HAP-1 (cell line): ENCODE measurements around the gene MIAT.

ENCODE experiments used
- DNase-seq, 2 experiments: peaks; one replicate each; pipeline ENCODE4 v3.0.0-alpha.2; 2016 to 2020; ENCODE audit warnings: low spot score in 2 of 2
- H3K27me3 ChIP-seq: fragments of 250-450 bp; sonication (Bioruptor Pico); 2 replicates; pipeline ENCODE4 v1.5.1; 2020; ENCODE audit warnings: low read depth, mild to moderate bottlenecking, moderate library complexity
- H3K36me3 ChIP-seq: fragments of 250-450 bp; sonication (Bioruptor Pico); replicated peaks from 2 replicates; pipeline ENCODE4 v1.5.1; 2020; ENCODE audit warnings: mild to moderate bottlenecking
- H3K4me1 ChIP-seq: fragments of 250-450 bp; sonication (Bioruptor Pico); 2 replicates; pipeline ENCODE4 v1.5.1; 2020; ENCODE audit warnings: mild to moderate bottlenecking
- H3K4me3 ChIP-seq: fragments of 250-450 bp; sonication (Bioruptor Pico); 2 replicates; pipeline ENCODE4 v1.5.1; 2020; ENCODE audit warnings: mild to moderate bottlenecking, moderate library complexity
- H3K9me3 ChIP-seq: fragments of 250-450 bp; sonication (Bioruptor Pico); 2 replicates; pipeline ENCODE4 v1.5.1; 2020; ENCODE audit warnings: mild to moderate bottlenecking, moderate library complexity
- in situ Hi-C: fragments of 300-500 bp; cut with MboI; formaldehyde crosslinking; loops from 3 replicates; pipeline ENCODE4 v1.14.3; 2020; ENCODE audit warnings: low sequenced_read_pairs, inconsistent platforms, mixed read lengths

The MIAT gene

DNA sequence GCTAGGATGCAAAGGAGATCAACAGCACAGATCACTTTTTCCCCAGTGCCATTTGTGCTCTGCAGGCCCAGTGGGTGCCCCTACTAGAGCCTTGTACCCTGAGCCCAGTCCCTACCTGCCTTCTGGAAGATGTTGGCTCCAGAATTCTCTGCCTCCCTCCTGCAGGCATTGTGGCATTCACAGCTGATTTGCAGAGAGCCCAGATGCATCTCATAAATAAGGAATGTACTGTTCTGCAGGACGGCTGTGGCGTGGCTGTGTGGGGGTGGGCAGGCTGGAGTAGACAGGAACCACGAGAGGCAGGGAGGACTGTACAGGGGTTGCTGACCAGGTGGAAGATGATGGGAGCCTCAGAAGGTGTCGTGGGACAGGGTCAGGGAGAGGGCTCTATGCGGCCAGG, 11.2 kb upstream of the MIAT start:
- Histone ChIP-seq H3K4me3 (no peak overlapping the region), H3K27me3 (no peaks in the 10 kb centered on the region), H3K9me3 (no peaks in the 10 kb centered on the region), H3K4me1 (peaks cover 35% of the 10 kb centered on the region), H3K36me3 (no peaks in the 10 kb centered on the region)
- in situ Hi-C loops, result no loop called here
- DNase-seq, result no peak

- no peaks in the 10 kb centered on the region for H3K9me3 ChIP-seq
- no peaks in the 10 kb centered on the region for H3K36me3 ChIP-seq
- no peaks in the 10 kb centered on the region for H3K27me3 ChIP-seq
- no peak overlapping the region for H3K4me3 ChIP-seq
- H3K4me1 ChIP-seq, result peaks cover 26% of the 10 kb centered on the region
- in situ Hi-C loops, result no loop called here
- DNase-seq, result peak; percentile 66 to 73
These were observed 9.3 kb upstream of the MIAT start for GRCh38 chr22:26648011-26648497.

GRCh38 chr22:26648528-26649388, 8.6 kb upstream of the MIAT start:
- H3K4me3 ChIP-seq, result no peak overlapping the region
- no peak for DNase-seq
- in situ Hi-C loops, result no loop called here
- no peaks in the 10 kb centered on the region for H3K36me3 ChIP-seq
- no peaks in the 10 kb centered on the region; the same call in 1 of the 2 replicates for H3K27me3 ChIP-seq
- H3K4me1 ChIP-seq, result peaks cover 26% of the 10 kb centered on the region
- H3K9me3 ChIP-seq, result no peaks in the 10 kb centered on the region

- Histone ChIP-seq H3K4me1 (peaks cover 15% of the 10 kb centered on the region), H3K9me3 (no peaks in the 10 kb centered on the region), H3K36me3 (no peaks in the 10 kb centered on the region), H3K4me3 (no peak overlapping the region), H3K27me3 (no peaks in the 10 kb centered on the region; the same call in 1 of the 2 replicates)
- DNase-seq, result no peak
- in situ Hi-C loops, result no loop called here
These were observed 6.5 kb upstream of the MIAT start for GRCh38 chr22:26650722-26651421.

DNA sequence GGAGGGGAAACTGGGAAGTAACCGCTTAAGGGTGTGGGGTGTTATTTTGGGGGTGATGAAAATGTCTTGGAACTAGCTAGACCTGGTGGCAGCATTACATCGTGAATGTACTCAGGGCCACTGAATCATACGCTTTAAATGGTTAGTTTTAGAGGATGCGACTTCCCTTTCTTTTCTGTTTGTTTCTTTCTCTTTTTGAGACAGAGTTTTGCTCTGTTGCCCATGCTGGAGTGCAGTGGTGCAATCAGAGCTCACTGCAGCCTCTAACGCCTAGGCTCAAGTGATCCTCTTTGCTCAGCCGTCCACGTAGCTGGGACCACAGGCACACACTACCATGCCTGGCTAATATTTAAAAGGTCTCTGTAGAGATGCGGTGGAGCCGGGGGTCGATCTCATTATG, 5.6 kb upstream of the MIAT start:
- in situ Hi-C loops, result no loop called here
- DNase-seq, result no peak
- Histone ChIP-seq H3K36me3 (no peaks in the 10 kb centered on the region), H3K4me1 (peaks cover 14% of the 10 kb centered on the region), H3K9me3 (no peaks in the 10 kb centered on the region), H3K4me3 (no peak overlapping the region), H3K27me3 (no peaks in the 10 kb centered on the region; the same call in 1 of the 2 replicates)

DNA sequence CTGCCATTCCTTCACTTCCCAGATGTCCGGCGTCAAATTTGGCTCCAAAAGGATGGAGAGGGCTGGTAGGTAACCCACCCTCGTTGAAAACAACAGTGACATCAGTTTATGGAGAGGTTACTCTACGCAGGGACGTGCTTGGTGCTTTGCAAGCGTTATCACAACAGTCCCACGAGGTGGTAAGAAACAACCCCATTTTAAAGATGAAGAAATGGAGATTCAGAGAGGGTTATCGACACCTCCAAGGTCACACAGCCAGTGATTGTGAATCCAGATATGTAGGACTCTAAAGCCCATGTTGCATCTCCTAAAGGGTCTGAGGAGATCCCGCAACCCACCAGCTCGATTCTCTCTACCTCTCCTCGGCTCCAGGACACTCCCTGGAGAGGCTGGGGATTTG, 773 bp downstream of the MIAT start:
- H3K4me3 ChIP-seq, result peak overlapping the region; percentile 22
- in situ Hi-C loops, result no loop called here
- H3K9me3 ChIP-seq, result no peaks in the 10 kb centered on the region
- H3K36me3 ChIP-seq, result no peaks in the 10 kb centered on the region
- peaks cover 27% of the 10 kb centered on the region for H3K4me1 ChIP-seq
- DNase-seq, result no peak
- no peaks in the 10 kb centered on the region; the same call in 1 of the 2 replicates for H3K27me3 ChIP-seq

GRCh38 chr22:26658671-26659478, 1.5 kb downstream of the MIAT start:
- peak overlapping the region; percentile 22 for H3K4me3 ChIP-seq
- H3K4me1 ChIP-seq, result peaks cover 27% of the 10 kb centered on the region
- peak; percentile 80 to 88 for DNase-seq
- no peaks in the 10 kb centered on the region for H3K27me3 ChIP-seq
- H3K9me3 ChIP-seq, result no peaks in the 10 kb centered on the region
- no peaks in the 10 kb centered on the region for H3K36me3 ChIP-seq
- in situ Hi-C loops, result no loop called here

DNA sequence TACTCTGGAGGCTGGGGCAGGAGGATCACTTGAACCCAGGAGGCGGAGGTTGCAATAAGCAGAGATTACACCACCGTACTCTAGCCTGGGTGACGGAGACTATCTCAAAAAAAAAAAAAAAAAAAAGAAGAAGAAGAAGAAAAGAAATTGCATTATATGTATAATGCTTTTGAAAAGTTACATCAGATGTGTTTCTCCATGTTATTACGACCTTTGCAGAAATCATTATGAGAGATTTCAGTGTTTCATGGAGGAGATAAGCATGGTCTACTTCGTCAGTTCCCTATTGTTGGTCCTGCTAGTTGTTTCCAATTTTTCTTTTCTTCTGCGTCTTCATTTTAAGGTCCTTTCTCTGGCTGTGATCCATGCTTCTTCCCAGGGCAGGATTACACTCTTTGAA, 3.0 kb downstream of the MIAT start:
- no peaks in the 10 kb centered on the region for H3K27me3 ChIP-seq
- in situ Hi-C loops, result no loop called here

DNA sequence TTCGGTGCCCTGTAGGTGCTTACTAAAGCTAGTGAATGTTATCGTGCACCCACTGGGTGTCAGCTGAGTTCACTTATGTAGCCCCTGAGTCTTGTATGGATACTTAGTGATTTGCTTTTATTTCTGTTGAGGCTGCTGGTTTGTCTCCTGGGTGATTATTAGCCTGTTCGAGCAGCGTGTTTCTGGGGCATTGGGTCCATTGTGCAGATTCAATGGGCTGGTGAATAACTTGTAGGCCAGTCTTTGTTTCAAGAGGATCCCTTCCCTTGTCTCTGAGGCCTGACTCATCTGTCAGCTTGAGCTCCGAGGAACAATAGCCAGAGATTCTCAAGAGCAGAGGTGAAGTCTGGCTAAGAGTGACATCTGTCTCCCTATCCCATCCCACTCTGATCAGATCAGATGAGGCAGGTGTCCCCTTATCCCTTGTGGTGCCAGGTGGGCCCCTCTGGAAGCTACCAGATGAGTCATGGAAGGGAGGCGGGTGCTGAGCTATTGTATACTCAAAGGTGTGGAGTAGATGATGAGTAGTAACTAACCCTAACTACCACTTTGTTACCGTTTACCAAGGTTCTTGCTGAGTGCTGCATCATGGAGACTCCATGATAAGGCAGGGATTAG, 3.7 kb downstream of the MIAT start:
- in situ Hi-C loops, result no loop called here
- H3K4me3 ChIP-seq, result no peak overlapping the region
- no peaks in the 10 kb centered on the region for H3K9me3 ChIP-seq
- no peaks in the 10 kb centered on the region for H3K27me3 ChIP-seq
- DNase-seq, result peak; percentile 58 to 63
- H3K4me1 ChIP-seq, result peaks cover 27% of the 10 kb centered on the region
- no peaks in the 10 kb centered on the region for H3K36me3 ChIP-seq

More for the DNA sequence above, 3.0 kb downstream of the MIAT start:
- no peaks in the 10 kb centered on the region for H3K36me3 ChIP-seq
- no peak overlapping the region for H3K4me3 ChIP-seq
- no peak for DNase-seq
- H3K9me3 ChIP-seq, result no peaks in the 10 kb centered on the region
- peaks cover 27% of the 10 kb centered on the region for H3K4me1 ChIP-seq

DNA sequence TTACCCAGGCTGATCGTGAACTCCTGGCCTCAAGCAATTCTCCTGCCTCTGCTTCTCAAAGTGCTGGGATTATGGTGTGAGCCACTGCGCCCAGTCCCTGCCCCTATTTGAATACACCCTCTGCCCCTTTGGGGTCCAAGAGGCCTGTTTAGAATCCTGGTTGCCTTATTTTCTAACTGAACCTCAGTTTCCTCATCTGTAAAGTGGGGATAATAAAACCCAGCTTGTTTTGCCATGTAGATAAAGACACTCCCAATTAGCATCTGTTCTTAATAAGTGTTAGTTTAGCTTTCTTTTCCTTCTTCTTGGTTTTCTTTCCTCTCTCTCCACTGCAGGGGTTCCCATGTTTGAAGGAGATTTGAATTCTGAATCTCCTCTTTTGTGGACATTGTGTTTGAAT, 4.8 kb downstream of the MIAT start:
- in situ Hi-C loops, result no loop called here
- no peak for DNase-seq
- no peaks in the 10 kb centered on the region for H3K27me3 ChIP-seq
- H3K4me1 ChIP-seq, result peaks cover 27% of the 10 kb centered on the region
- H3K9me3 ChIP-seq, result no peaks in the 10 kb centered on the region
- H3K36me3 ChIP-seq, result no peaks in the 10 kb centered on the region
- no peak overlapping the region for H3K4me3 ChIP-seq

DNA sequence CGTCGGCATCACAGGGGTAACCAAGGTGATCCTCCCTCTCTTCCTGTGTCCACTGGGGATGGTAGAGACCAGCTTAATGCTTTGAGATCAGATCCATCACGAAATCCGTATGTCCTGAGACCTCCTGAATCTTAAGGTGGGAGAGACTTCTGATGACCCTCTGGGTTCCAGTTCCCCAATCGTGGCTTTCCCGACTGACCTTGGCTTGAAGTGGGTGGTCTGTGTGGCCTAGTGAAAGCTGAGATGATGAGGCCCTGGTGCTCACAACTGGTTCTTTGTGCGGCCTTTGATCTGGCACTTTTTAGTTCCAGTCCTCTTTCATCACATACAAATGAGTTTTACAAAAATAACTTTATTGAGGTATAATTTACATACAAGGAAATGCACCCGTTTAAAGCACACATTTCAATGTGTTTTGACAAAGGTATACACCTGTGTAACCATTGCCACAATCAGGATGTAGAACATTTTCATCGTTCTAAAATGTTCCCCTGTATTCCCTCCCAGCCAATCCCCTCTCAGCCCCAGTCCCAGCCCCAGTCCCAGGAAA, 6.1 kb downstream of the MIAT start:
- H3K4me3 ChIP-seq, result no peak overlapping the region
- no peaks in the 10 kb centered on the region for H3K27me3 ChIP-seq
- no peaks in the 10 kb centered on the region for H3K9me3 ChIP-seq
- no peak for DNase-seq
- in situ Hi-C loops, result no loop called here
- peaks cover 19% of the 10 kb centered on the region for H3K4me1 ChIP-seq
- no peaks in the 10 kb centered on the region for H3K36me3 ChIP-seq

DNA sequence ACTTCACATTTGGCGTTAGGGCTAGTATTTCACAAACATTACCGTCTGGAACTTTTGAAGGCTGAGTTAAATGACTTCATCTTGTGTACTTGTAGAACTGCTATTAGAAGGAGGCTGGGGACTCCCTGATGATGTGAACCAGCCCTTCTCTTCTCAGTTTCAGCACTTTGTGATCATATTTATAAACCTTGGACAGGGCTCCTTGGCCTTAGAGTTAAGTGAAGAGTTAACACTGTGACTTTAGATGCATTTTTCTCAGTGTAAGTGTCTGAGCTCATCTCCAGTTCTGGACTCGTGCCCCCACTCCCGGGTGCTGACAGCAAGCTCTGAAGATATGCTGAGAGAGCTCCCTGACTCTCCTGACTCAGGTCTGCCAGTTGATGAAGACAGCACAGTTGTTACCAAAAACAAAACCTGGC, 8.4 kb downstream of the MIAT start:
- in situ Hi-C loops, result no loop called here
- Histone ChIP-seq H3K9me3 (no peaks in the 10 kb centered on the region), H3K4me3 (no peak overlapping the region), H3K27me3 (no peaks in the 10 kb centered on the region), H3K36me3 (no peaks in the 10 kb centered on the region), H3K4me1 (peaks cover 5% of the 10 kb centered on the region)
- DNase-seq, result no peak

DNA sequence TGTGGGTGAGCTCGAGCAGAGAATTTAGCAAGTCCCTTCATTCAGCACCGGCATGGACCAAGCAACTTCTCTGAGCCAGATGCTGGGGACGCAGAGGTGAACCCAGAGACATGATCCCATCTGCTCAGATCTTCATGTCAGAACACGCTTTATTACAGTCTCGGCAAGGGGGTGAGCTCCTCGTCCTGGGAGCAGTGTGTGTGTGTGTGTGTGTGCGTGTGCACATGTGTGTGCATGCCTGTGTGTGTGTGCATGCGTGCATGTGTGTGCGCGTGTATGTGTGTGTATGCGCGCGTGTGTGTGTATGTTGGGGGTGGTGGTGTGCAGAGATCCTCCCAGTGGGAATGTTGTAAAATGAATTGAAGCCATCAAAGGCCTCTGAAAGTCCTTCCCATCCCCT, 9.8 kb downstream of the MIAT start:
- peaks cover 1% of the 10 kb centered on the region for H3K4me1 ChIP-seq
- in situ Hi-C loops, result no loop called here
- H3K27me3 ChIP-seq, result no peaks in the 10 kb centered on the region
- H3K9me3 ChIP-seq, result no peaks in the 10 kb centered on the region
- no peak for DNase-seq
- no peak overlapping the region for H3K4me3 ChIP-seq
- H3K36me3 ChIP-seq, result no peaks in the 10 kb centered on the region
